BLaER1 (cell line): ENCODE results near the gene MXD4.
"Not testable (repeated sequence)": the region's sequence is repeated elsewhere in the genome, so short reads cannot be mapped to it uniquely, and the experiment has no call there.

Source experiments
- H3K27ac ChIP-seq: shearing (Covaris generic); formaldehyde crosslinking; 2 replicates; pipeline ENCODE4 v1.8.1; 2022
- H3K27me3 ChIP-seq: shearing (Covaris generic); formaldehyde crosslinking; 2 replicates; pipeline ENCODE4 v1.8.1; 2022
- H3K36me3 ChIP-seq: shearing (Covaris generic); formaldehyde crosslinking; 2 replicates; pipeline ENCODE4 v1.8.1; 2022
- H3K4me1 ChIP-seq: shearing (Covaris generic); formaldehyde crosslinking; 2 replicates; pipeline ENCODE4 v1.8.1; 2022
- H3K4me2 ChIP-seq: shearing (Covaris generic); formaldehyde crosslinking; 2 replicates; pipeline ENCODE4 v1.8.1; 2022
- H3K4me3 ChIP-seq: shearing (Covaris generic); formaldehyde crosslinking; 2 replicates; pipeline ENCODE4 v1.8.1; 2022
- H3K9ac ChIP-seq: shearing (Covaris generic); formaldehyde crosslinking; 2 replicates; pipeline ENCODE4 v1.8.1; 2022
- H3K9me3 ChIP-seq: shearing (Covaris generic); formaldehyde crosslinking; 2 replicates; pipeline ENCODE4 v1.8.1; 2022
- H4K20me1 ChIP-seq: shearing (Covaris generic); formaldehyde crosslinking; 2 replicates; pipeline ENCODE4 v1.8.1; 2022
- Cebpa-rat ChIP-seq: shearing (Covaris generic); IDR thresholded peaks from 2 replicates; pipeline ENCODE4 v1.8.1; 2022

MXD4 gene

GRCh38 chr4:2226261-2226660 lies 35.6 kb downstream of the MXD4 start:
- Histone ChIP-seq H3K9me3 (no peaks in the 10 kb centered on the region), H3K4me3 (no peak overlapping the region), H3K36me3 (peaks cover 57% of the 10 kb centered on the region), H3K4me2 (no peak overlapping the region), H3K27me3 (no peaks in the 10 kb centered on the region), H4K20me1 (peaks cover 12% of the 10 kb centered on the region; the same call in 1 of the 2 replicates), H3K9ac (no peak overlapping the region), H3K4me1 (no peaks in the 10 kb centered on the region), H3K27ac (no peak overlapping the region)
- no peak for TF ChIP-seq Cebpa-rat

GRCh38 chr4:2222838-2223237 lies 39.1 kb downstream of the MXD4 start:
- no peak overlapping the region for H3K9ac ChIP-seq
- H4K20me1 ChIP-seq, result peaks cover 12% of the 10 kb centered on the region; the same call in 1 of the 2 replicates
- H3K9me3 ChIP-seq, result no peaks in the 10 kb centered on the region
- no peak for TF ChIP-seq Cebpa-rat
- H3K4me1 ChIP-seq, result no peaks in the 10 kb centered on the region
- no peak overlapping the region for H3K4me2 ChIP-seq
- H3K27ac ChIP-seq, result no peak overlapping the region
- H3K27me3 ChIP-seq, result no peaks in the 10 kb centered on the region
- H3K36me3 ChIP-seq, result peaks cover 38% of the 10 kb centered on the region
- no peak overlapping the region for H3K4me3 ChIP-seq

GRCh38 chr4:2221378-2221777 lies 40.5 kb downstream of the MXD4 start:
- not testable (repeated sequence) for H3K4me3 ChIP-seq, H3K4me1 ChIP-seq, H3K9ac ChIP-seq, H3K4me2 ChIP-seq, H3K27ac ChIP-seq, H3K27me3 ChIP-seq, H3K9me3 ChIP-seq
- peaks cover 12% of the 10 kb centered on the region; the same call in 1 of the 2 replicates for H4K20me1 ChIP-seq
- peaks cover 33% of the 10 kb centered on the region for H3K36me3 ChIP-seq

- no peak overlapping the region for H3K27ac ChIP-seq
- H3K9me3 ChIP-seq, result no peaks in the 10 kb centered on the region
- H3K9ac ChIP-seq, result no peak overlapping the region
- no peaks in the 10 kb centered on the region for H3K27me3 ChIP-seq
- TF ChIP-seq Cebpa-rat, result no peak
- no peak overlapping the region for H3K4me2 ChIP-seq
- peaks cover 26% of the 10 kb centered on the region for H3K36me3 ChIP-seq
- H3K4me3 ChIP-seq, result no peak overlapping the region
- no peaks in the 10 kb centered on the region for H3K4me1 ChIP-seq
- H4K20me1 ChIP-seq, result 0 out of 2 replicates have a peak, but pooled peaks cover 4% of the 10 kb centered on the region
Observed at GRCh38 chr4:2220016-2220630, 41.8 kb downstream of the MXD4 start.

GRCh38 chr4:2219233-2219760 lies 42.6 kb downstream of the MXD4 start:
- no peak for TF ChIP-seq Cebpa-rat
- no peaks in the 10 kb centered on the region for H3K9me3 ChIP-seq
- H3K9ac ChIP-seq, result no peak overlapping the region

GRCh38 chr4:2218436-2218835 lies 43.5 kb downstream of the MXD4 start:
- TF ChIP-seq Cebpa-rat, result no peak
- Histone ChIP-seq H3K27me3 (no peaks in the 10 kb centered on the region), H3K9ac (no peak overlapping the region), H4K20me1 (0 out of 2 replicates have a peak, but pooled peaks cover 4% of the 10 kb centered on the region), H3K4me1 (no peaks in the 10 kb centered on the region), H3K36me3 (peaks cover 20% of the 10 kb centered on the region), H3K9me3 (no peaks in the 10 kb centered on the region), H3K4me2 (no peak overlapping the region), H3K4me3 (no peak overlapping the region), H3K27ac (no peak overlapping the region)

More at GRCh38 chr4:2219233-2219760, 42.6 kb downstream of the MXD4 start:
- Histone ChIP-seq H3K4me1 (no peaks in the 10 kb centered on the region), H4K20me1 (0 out of 2 replicates have a peak, but pooled peaks cover 4% of the 10 kb centered on the region), H3K36me3 (peaks cover 21% of the 10 kb centered on the region), H3K27me3 (no peaks in the 10 kb centered on the region), H3K4me2 (no peak overlapping the region), H3K27ac (no peak overlapping the region), H3K4me3 (no peak overlapping the region)

- Histone ChIP-seq H4K20me1 (0 out of 2 replicates have a peak, but pooled peaks cover 4% of the 10 kb centered on the region), H3K4me3 (no peak overlapping the region), H3K4me1 (no peaks in the 10 kb centered on the region), H3K27ac (no peak overlapping the region), H3K4me2 (no peak overlapping the region), H3K9ac (no peak overlapping the region), H3K27me3 (no peaks in the 10 kb centered on the region), H3K36me3 (peaks cover 13% of the 10 kb centered on the region), H3K9me3 (no peaks in the 10 kb centered on the region)
- no peak for TF ChIP-seq Cebpa-rat
Observed at GRCh38 chr4:2217726-2218125, 44.2 kb downstream of the MXD4 start.

GRCh38 chr4:2212831-2213230 lies 49.1 kb downstream of the MXD4 start:
- Histone ChIP-seq H3K9me3 (no peaks in the 10 kb centered on the region), H4K20me1 (no peaks in the 10 kb centered on the region), H3K9ac (no peak overlapping the region), H3K4me3 (no peak overlapping the region), H3K4me2 (no peak overlapping the region), H3K36me3 (no peaks in the 10 kb centered on the region), H3K4me1 (no peaks in the 10 kb centered on the region), H3K27me3 (no peaks in the 10 kb centered on the region), H3K27ac (no peak overlapping the region)
- no peak for TF ChIP-seq Cebpa-rat

GRCh38 chr4:2202789-2203188 lies 59.1 kb downstream of the MXD4 start:
- not testable (repeated sequence) for H3K9ac ChIP-seq, H3K4me1 ChIP-seq, H3K27ac ChIP-seq, H3K27me3 ChIP-seq, H3K4me3 ChIP-seq, H4K20me1 ChIP-seq, H3K9me3 ChIP-seq, H3K36me3 ChIP-seq, H3K4me2 ChIP-seq
